ENCODE measurements around the gene LDLRAD4.

The LDLRAD4 gene

DNA sequence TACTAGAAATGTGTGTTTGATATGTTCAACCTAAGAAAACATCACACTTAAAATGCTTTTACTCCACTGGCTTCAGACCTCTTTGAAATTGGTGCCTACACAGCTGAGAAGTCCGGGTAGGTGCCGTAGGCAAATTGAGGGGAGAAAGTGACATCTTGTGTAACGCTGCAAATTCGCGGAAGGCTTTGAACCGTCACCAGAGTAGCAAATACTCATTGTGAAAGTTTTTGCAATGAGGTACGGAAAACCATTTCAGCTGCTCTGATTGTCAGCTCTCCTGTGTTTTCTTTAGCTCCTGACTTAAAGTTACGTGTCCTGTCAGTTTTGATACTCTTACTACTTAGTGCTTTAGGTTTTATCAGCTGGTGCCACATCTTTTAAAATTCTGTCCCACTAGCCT is 283.3 kb downstream of the LDLRAD4 start:
- DNase-seq, result no peak

DNA sequence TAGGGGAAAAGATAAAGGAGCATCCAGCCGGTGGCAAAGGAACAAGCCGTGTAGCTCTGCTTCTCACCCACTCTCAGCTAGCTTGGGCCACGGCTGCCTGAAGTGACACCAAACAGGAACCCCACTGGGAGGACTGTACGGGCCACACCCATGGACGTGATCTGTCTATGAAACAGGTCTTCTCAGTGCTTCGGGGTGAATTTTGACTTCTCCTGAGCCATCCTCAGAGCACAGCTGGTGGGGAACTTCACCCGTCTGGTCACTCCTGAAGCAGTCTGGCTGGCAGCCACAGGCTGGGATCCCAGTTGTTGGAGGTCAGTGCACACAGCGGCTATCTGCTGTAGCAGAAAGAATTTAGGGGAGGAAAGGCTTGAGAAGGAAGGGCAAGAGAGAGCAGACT is 284.0 kb downstream of the LDLRAD4 start:
- no peak for DNase-seq

DNA sequence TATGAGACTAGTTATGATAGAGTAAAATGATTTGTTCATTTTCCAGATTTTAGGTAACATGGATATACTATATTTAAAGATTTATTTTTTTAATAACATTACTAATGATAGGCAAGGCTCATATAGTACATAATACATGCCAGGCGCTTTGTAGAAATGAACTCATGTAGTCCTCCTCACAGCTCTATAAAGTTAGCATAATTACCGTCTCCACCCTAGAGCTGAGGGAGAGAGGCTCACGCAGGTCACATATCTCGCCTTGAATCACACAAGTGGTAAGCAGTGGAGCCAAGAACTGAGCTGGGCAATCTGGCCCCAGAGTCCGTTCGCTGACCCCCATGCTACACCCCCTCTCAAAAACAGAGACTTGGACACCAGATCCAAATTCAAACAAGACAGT is 285.3 kb downstream of the LDLRAD4 start:
- no peak for DNase-seq

DNA sequence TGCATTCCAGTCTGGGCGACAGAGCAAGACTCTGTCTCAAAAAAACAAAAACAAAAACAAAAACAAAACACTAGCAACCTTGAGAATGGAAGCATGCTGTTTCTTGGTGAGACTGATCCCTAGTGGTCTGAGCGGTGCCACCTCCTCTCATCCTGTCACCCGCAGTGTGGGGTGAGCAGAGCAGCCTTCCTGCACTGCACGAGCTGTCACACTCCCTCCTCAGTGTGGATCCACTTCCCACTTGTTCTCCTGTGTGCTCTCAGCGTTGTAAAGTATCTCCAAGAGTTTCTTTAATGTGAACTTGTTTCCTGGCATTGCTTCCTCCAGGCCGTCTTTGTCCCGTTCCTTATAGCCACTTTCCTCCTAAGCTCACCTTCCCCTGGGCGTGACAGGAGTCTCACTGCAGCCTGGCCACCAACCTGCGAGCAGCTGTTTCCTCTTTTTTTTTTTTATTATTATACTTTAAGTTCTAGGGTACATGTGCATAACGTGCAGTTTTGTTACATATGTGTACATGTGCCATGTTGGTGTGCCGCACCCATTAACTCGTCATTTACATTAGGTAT is 287.3 kb downstream of the LDLRAD4 start:
- no peak for DNase-seq

DNA sequence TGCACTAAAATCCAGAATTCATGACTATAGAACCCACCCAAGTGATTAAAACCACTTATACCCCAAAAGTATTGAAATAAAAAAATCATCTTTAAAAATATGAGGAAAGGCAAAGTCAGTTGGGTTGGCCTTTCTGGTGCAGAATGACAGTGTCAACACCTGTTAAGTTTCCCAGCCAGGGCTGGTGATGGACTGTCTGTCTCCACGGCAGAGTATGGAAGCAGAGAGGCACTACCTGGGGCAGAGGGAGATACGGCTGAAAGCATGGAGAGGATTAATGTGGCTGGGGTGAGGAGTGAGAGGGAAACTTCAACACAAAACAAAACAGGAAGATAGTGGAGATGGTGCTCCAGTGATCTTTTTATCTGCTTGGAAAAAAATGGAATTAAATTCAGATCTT is 292.0 kb downstream of the LDLRAD4 start:
- no peak for DNase-seq

DNA sequence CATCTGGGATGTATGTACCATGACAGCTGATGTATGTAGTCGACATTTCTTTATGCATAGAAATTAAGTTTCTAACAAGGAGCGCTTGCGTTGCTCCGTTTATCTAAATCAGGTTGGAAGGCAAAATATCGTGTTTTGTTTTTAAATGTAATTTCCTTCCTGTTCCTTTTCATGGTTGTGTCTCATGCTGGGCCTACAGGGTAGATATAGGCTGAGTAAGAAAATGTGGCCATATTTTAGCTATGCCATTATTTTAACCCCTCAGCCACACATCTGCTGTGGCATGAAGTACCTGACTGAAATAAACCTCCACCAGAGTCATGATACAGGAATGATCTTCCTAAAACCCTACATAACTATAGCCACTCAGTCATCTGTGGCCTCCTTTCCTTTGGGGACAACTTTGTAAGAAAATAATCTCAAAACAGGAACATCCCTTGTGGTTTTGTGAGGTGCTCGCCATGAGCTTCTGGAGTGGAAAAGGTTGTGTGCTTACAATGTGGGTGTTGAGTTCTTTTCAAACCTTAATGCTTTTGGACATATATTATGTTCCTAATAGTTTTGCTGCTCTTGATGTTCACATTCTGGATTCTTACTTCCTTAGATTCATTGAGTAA is 293.5 kb downstream of the LDLRAD4 start:
- DNase-seq, result no peak

DNA sequence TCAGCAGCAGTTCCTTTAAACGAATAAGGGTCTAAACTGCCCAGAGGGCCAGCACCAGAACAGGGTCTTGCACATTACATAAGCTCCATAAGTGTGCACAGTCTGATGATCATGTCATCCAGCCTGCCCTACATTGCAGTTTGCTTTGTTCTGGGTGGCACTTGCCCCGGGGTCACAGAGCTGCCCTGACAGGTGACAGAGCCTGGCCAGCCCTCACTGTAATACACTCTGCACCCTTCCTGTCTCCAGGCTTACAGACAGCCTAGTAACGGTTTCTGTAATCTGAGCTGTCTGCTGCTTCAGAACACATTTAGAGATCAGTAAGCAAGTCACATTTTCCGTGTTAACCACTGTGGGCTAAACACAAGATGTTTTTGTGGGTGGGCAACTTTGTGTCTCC is 294.5 kb downstream of the LDLRAD4 start:
- DNase-seq, result no peak

DNA sequence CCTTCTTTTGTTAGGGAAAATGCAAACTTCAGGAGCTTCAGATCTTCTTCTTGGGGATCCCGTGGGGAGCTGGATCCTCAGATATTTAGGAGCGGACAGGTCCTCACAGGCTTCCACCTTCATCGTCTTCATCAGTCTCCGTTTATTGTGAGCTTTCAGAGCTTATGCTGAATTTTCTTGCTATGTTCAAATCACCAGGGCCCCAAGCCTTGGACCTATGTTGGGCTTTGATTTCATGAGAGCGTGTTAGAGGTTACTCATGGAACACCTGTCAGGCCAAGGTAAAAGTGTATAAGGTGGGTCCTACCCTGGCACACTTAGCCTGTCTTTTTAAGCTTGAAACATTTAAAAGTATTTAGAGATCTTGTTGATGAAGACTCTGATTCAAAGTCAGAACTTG is 294.9 kb downstream of the LDLRAD4 start:
- no peak for DNase-seq

DNA sequence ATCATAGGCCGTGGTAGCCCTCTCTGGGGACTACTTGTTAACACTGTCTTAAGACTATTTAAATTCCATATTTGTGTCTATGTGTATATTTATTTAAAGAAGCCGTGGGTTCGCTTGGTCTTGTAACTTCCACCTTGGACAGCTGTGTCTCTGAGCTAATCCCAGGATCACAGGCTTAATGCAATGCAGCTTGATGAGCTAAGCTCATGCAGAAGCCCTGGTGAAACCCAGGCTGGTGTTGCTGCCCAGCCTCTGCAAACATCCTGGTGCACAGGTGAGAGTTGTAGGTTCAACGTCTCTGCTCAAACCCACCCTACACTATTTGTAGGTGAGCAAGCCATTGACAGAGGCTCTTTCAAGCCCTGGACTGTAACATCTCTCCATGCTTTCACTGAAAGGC is 296.0 kb downstream of the LDLRAD4 start:
- DNase-seq, result no peak

DNA sequence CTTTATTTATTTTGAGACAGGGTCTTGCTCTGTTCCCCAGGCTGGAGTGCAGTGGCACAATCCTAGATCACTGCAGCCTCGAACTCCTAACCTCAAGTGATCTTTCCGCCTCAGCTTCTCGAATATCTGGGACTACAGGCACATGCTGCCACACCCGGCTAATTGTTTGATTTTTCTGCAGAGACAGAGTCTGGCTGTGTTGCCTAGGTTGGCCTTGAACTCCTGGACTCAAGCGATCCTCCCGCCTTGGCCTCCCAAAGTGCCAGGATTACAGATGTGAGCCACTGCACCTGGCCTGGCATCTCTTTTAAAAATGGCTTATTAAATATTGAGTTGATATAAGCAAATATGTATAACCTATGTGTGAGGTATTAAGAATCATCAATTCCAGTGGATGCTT is 298.3 kb downstream of the LDLRAD4 start:
- DNase-seq, result no peak

DNA sequence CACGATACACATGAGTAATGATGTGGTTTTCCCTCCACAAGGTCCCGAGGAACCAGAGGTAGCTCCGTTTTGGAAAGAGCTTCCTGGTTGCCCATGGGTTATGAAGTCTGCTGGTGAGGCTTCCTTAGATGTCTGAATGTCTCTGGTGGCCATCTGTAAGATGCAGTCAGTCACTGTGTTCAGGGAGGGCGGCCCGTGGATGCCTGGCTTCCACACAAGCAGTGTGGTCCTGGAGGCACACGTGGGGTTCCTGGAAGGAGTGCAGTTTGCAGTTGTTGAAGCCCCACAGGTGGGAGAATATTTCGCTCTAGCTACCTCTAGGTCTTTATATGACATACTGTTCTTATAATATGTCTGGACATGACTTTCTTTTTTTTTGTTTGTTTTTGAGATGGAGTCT is 298.8 kb downstream of the LDLRAD4 start:
- no peak for DNase-seq

DNA sequence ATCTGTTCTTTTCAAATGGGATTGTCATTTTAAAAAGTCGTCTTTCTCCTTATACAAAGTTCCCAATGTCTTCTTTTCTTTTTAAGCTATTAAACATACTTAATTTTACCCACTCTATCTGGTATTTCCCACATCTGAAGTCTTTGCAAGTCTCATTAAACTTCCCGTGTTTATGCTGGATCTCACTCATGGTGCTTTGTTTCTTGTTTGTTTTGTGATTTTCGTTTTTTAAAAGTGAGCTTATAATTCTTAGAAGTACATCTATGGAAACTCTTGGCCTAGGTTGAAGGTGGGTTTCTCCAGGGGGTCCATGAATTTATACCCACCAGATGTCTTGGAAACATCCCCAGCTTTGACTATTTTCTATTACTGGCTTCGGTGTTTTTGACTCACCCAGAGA is 299.8 kb downstream of the LDLRAD4 start:
- no peak for DNase-seq

DNA sequence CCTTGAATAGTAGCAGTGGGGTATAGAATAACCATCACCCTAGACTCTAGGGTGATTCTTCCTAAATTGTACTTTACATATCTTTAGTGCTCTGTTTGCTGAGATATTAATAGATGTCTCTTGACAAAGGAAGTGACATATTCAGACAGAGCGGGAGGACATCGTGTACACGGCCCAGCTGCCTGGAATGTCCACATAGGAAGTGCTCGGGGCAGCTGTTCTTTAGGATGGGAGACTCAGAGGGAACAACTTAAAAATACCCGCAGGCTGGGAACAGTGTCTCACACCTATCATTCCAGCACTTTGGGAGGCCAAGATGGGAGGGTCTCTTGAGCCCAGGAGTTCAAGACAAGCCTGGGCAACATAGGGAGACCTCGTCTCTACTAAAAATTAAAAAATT is 301.7 kb downstream of the LDLRAD4 start:
- no peak for DNase-seq

DNA sequence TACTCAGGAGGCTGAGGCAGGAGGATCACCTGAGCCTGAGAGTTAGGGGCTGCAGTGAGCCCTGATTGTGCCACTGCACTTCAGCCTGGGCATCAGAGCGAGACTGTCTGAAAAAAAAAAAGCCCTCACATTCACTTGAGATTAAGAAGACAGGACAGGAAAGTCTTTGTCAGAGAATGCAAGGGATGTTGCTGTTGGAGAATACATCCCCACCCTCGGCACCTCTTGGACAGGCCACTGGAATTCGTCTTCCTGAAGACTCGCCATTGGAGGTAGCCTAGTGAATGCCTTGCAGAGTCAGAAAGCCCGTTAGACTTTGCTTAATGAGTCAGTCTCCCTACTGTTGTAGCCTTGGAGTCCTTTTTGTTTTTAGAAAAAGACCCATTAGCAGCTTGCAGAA is 302.2 kb downstream of the LDLRAD4 start:
- no peak for DNase-seq

DNA sequence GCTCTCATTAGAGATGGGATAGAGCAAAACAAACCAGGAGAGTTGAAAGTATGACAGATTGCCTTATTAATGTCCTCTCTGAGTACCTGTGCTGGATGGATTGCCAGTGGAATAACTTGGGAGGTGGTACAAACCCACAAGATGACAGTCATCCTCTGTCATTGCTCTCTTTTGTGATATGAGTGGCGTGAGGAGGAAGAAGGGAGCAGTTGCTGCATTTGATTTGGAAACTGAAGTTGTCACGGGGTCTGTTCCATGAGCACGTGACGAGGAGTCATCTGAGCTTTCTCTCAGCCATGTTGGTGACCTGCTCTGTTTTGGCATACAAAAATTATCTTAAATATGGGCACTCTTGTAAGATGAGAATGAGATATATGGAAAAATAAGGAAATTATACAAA is 302.9 kb downstream of the LDLRAD4 start:
- DNase-seq, result no peak

DNA sequence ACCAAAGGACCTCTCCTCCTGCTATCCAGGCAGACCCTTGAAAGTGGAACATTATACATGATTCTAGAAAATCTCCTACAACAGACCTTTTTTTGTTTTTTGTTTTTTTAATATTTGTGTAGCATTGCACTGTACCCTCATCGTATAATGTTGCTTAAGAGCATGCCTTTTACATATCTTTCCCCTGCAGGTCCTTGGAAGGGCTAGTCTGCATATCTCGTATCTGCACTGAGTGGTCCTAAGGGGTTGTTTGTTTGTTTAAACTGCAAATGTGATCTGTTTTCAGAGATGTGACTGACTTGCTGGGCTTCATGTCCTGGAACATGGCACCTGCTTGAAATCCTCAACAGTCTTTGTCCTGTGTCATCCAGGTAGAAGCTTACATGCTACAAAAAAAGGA is 303.7 kb downstream of the LDLRAD4 start:
- no peak for DNase-seq

DNA sequence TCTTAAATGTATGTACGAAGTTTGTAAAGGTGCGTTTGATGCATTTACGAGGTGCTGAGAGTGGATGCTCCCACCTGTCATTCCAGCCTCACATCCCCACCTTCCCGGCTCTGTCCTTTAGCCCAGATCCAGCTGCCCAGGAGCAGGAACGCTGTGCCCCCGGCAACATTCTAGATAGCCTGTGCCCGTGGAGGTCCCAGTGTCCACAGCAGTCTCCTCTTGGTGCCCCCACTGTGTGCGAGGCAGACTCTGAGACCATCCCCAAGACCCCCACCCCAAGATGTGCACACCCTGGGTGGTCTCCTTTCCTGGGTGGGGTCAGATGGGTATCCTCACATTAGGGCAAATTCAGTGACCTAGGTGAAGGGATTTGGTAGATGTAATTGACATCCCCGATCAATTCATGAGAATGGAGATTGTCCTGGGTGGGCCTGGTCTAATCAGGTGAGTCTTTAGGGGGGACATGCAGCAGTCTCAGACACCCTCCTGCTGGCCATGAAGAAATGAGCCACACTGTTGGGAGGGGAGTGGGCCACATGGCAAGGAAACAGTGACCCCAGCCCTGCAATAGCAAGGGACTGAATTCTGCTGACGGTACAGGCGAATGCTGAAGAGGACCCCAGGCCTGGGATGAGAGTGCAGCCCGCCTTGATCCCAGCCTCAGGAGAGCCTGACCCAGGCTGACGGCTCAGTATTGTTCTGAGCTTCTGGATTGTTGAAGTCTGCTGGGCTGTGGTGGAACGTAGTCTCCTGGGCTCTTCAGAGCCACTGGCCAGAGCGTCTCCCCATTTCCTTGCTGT is 304.5 kb downstream of the LDLRAD4 start:
- DNase-seq, result no peak

DNA sequence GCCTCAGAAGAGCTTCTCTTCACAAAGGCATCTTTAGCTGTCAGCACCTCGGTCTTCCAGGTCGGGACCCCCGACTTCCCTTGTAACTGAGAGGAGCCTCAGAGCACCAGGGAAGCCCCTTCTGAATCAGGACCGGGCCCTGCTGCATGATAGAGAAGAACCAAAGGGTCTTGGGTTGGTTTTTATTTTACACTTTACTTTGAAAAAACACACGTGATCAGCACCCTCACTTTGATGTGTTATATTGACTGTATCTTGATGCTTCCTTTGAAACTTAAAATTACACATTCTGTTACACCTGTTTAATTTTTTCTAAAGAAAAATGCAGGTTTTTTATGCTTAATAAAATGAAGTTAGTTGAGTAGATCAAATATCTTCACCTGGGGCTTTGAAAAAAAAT is 305.5 kb downstream of the LDLRAD4 start:
- DNase-seq, result no peak

DNA sequence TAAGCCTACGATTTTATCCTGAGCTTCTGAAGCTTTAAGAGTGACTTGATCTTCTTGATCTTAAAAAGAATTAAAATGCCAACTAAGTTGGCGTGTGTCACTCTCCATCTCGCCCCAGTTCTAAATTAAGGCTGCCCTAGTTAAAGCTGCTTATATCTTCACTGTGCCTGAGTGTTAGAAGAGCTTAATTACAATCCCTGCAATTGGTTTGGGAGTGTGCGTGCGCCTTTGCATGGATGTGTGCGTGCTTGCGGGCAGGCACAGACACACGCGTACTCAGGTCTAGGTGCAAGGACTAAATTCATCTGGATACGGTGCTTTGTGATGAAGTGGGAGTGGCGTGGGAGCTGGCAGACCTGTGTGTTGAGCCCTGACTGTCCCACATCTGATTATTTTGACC is 306.3 kb downstream of the LDLRAD4 start:
- no peak for DNase-seq

DNA sequence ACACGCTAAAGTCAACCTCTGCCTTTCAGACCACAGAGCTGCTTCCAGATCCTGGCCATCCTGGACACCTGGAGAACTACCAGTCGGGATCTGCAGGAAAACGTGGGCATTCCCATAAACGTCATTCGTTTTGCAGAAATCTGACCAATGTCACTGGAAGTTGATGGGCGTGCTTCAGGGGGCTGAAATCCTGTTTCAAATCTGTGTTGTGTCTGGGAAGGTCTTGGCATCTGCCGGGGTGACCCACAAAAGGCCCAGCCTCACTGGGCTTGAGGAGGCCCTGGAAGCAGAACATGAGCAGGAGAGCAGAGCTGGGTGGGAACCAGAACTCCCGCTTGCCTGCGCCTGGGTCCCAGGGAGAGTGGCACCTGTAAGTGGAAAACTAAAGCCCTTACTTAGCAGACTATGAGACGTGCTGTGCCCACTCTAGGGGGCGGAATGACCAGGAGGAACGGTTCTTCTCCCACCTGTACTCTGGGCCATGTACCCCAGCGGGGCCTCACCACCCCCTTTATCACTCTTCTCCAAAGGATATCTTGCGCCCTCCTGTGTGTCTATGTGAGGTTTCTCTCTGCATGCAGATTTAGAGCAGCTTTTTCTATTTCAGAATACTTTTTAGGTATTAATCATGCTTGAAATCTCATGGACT is 306.9 kb downstream of the LDLRAD4 start:
- DNase-seq, result no peak

DNA sequence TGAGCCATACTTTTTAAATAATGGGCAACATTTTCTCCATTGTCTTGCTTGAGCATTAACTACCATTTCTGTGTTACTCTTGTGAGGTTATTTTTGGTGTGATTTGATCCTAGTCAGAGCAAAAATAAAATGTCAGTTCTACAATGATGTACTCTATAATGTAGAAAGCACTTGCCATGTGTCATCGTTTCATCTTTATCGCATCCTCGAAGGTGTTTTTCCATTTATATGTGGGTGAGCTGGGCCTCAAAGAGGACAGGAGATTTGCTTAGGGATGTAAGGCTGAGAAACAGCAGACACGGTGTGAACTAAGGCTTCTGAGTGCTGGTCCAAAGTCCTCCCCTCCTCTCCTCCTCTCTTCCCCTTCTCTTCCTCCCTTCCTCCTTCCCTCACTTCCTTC is 308.0 kb downstream of the LDLRAD4 start:
- no peak for DNase-seq

DNA sequence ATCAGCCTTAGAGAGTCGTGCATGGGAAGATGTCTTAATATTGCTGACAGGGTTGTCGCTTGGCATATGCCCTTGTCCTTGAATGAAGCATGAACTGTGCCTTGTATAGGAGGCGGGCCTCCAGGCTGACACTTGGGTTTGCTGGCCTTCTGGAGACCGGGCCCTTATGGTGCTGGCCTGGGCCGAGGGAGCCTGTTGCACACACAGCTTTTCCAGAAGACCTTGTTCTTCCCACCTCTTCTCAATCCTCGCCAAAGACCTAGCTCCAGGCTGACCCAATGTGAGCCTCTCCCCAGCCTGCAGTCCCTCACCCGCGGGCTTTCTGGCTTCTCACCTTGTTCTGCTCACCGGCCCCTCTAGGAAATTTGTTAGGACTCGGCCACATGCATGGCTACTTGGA is 308.7 kb downstream of the LDLRAD4 start:
- DNase-seq, result no peak

DNA sequence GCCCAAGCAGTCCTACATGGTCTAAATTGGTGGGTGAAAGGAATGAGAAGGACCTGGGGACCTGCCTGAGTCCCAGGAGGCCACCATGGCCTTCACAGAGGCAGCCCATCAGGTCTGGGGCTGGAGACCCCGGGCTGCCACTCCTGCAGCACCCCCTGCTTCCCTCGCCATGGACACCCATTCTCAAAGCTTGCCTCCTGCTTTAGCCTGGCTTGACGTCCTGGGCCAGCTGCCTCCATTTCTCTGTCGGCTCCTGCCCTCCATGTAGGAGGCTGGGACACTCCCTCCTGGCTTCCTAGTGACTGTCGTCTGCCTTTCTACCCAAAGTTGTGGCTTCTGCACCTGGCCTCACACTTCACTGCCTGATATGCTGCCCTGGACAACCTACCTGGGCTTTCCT is 309.2 kb downstream of the LDLRAD4 start:
- no peak for DNase-seq

DNA sequence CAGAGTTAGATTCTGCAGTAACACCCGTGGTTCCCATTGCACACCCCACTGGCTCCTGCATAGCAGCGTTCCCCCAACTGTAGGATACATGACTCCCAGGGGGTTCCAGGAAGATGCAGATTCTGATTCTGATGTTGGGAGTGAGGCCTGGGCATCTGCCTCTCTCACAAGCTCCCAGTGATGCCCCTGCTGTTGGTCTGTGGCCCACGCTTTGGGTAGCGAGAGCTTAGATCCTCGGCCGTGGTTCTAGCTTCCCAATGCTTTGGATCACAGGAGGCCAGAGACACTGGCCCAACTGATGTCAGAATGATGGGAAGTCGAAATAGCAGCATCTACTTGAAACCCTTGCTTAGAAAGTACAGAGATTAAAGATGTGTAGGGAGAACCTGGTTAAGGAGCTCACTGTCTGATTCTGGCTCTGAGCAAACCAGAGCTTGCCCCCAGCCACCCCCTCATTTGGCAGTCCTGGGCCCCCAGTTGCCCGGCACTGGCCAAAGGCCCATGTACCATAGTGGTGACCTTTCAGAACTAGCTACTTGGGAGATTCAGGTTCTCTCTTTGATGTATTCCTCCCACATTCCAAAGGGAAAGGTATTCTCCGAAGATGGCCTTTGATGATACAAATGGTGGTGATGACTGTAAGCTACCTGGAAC is 310.3 kb downstream of the LDLRAD4 start:
- no peak for DNase-seq
